K562 (cell line): ENCODE data around the gene MAP1S.

Experiments used
- CBX8 ChIP-seq: fragments of 200-600 bp; sonication (generic); IDR thresholded peaks from 2 replicates; pipeline ENCODE4 v1.6.1; 2012; ENCODE audit warnings: borderline replicate concordance, mixed run types, low read depth, mild to moderate bottlenecking, moderate library complexity, mixed read lengths, low read length, control low read depth, inconsistent platforms; ENCODE audit not compliant: poor library complexity, severe bottlenecking; ENCODE audit errors: extremely low read depth
- CREB1 ChIP-seq, 2 experiments: sonication (generic) in 1 of 2; formaldehyde crosslinking in 1 of 2; IDR thresholded peaks; 2 replicates each; pipeline versions ENCODE4 v1.6.1 to v1.8.0; 2012 to 2022; ENCODE audit warnings: inconsistent platforms in 1 of 2, mild to moderate bottlenecking in 1 of 2, missing genetic modification reagents in 1 of 2, moderate library complexity in 1 of 2
- HCFC1 ChIP-seq: IDR thresholded peaks from 2 replicates; pipeline ENCODE4 v1.6.1; 2012; ENCODE audit warnings: low read depth, low read length, improper control_type of control experiment
- POLR2A ChIP-seq: fragments of 450-650 bp; conservative IDR thresholded peaks from 2 replicates; pipeline ENCODE4 v1.6.1; 2016
- RBM34 ChIP-seq: fragments of 200-400 bp; formaldehyde crosslinking; IDR thresholded peaks from 2 replicates; pipeline ENCODE4 v1.6.1; 2018; ENCODE audit warnings: low read length, borderline replicate concordance; ENCODE audit not compliant: insufficient read depth
- SAP30 ChIP-seq: fragments of 200-600 bp; sonication (generic); IDR thresholded peaks from 2 replicates; pipeline ENCODE4 v1.6.1; 2012; ENCODE audit warnings: borderline replicate concordance, low read depth, mild to moderate bottlenecking, moderate library complexity, low read length, control low read depth, inconsistent platforms; ENCODE audit not compliant: insufficient read depth, poor library complexity, severe bottlenecking
- SIN3A ChIP-seq, 2 experiments: fragments of 150-350 bp in 1 of 2; IDR thresholded peaks; 2 replicates each; pipeline ENCODE4 v1.6.1; 2011 to 2016; ENCODE audit warnings: borderline replicate concordance in 2 of 2, low read depth in 2 of 2, low read length in 2 of 2, mild to moderate bottlenecking in 2 of 2, moderate library complexity in 2 of 2; ENCODE audit not compliant: control insufficient read depth in 1 of 2
- ZBTB2 ChIP-seq: fragments of 450-650 bp; IDR thresholded peaks from 2 replicates; pipeline ENCODE4 v1.6.1; 2016; ENCODE audit warnings: antibody characterized with exemption
- TF ChIP-seq, protein P1 (sequence below): fragments of 450-650 bp; IDR thresholded peaks from 2 replicates; pipeline ENCODE4 v1.6.1; 2017; ENCODE audit warnings: antibody characterized with exemption
- TF ChIP-seq, protein P2 (sequence below): fragments of 250-450 bp; sonication (Bioruptor Pico); IDR thresholded peaks from 2 replicates; pipeline ENCODE4 v1.4.0; 2020
- TF ChIP-seq, protein P3 (sequence below), 3 experiments: fragments of 200-800 bp in 1 of 3; fragments of 250-450 bp in 1 of 3; fragments of 450-650 bp in 1 of 3; sonication (Bioruptor Pico) in 1 of 3; sonication (Bioruptor generic) in 1 of 3; formaldehyde crosslinking in 1 of 3; IDR thresholded peaks; 2 replicates each; pipeline versions ENCODE4 v1.6.1 to v1.8.0; 2016 to 2022; ENCODE audit warnings: mild to moderate bottlenecking in 2 of 3, missing genetic modification characterization in 2 of 3, missing compliant biosample characterization in 1 of 3, moderate library complexity in 1 of 3

- TF ChIP-seq ZBTB2 (no peak), CREB1 (IDR thresholded peaks at IDR 0.05) (no peak), CREB1 (CRISPR knock-in tag; IDR thresholded peaks at IDR 0.05) (no peak), RBM34 (no peak), SIN3A (IDR thresholded peaks at IDR 0.05; ENCODE audit: borderline replicate concordance in 2 of 2, control insufficient read depth in 1 of 2, low read depth in 2 of 2, low read length in 2 of 2) (no peak), SAP30 (no peak), CBX8 (no peak), POLR2A (no peak), HCFC1 (no peak)
- TF ChIP-seq, protein P1, sequence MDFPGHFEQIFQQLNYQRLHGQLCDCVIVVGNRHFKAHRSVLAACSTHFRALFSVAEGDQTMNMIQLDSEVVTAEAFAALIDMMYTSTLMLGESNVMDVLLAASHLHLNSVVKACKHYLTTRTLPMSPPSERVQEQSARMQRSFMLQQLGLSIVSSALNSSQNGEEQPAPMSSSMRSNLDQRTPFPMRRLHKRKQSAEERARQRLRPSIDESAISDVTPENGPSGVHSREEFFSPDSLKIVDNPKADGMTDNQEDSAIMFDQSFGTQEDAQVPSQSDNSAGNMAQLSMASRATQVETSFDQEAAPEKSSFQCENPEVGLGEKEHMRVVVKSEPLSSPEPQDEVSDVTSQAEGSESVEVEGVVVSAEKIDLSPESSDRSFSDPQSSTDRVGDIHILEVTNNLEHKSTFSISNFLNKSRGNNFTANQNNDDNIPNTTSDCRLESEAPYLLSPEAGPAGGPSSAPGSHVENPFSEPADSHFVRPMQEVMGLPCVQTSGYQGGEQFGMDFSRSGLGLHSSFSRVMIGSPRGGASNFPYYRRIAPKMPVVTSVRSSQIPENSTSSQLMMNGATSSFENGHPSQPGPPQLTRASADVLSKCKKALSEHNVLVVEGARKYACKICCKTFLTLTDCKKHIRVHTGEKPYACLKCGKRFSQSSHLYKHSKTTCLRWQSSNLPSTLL: no peak
- TF ChIP-seq, protein P2, sequence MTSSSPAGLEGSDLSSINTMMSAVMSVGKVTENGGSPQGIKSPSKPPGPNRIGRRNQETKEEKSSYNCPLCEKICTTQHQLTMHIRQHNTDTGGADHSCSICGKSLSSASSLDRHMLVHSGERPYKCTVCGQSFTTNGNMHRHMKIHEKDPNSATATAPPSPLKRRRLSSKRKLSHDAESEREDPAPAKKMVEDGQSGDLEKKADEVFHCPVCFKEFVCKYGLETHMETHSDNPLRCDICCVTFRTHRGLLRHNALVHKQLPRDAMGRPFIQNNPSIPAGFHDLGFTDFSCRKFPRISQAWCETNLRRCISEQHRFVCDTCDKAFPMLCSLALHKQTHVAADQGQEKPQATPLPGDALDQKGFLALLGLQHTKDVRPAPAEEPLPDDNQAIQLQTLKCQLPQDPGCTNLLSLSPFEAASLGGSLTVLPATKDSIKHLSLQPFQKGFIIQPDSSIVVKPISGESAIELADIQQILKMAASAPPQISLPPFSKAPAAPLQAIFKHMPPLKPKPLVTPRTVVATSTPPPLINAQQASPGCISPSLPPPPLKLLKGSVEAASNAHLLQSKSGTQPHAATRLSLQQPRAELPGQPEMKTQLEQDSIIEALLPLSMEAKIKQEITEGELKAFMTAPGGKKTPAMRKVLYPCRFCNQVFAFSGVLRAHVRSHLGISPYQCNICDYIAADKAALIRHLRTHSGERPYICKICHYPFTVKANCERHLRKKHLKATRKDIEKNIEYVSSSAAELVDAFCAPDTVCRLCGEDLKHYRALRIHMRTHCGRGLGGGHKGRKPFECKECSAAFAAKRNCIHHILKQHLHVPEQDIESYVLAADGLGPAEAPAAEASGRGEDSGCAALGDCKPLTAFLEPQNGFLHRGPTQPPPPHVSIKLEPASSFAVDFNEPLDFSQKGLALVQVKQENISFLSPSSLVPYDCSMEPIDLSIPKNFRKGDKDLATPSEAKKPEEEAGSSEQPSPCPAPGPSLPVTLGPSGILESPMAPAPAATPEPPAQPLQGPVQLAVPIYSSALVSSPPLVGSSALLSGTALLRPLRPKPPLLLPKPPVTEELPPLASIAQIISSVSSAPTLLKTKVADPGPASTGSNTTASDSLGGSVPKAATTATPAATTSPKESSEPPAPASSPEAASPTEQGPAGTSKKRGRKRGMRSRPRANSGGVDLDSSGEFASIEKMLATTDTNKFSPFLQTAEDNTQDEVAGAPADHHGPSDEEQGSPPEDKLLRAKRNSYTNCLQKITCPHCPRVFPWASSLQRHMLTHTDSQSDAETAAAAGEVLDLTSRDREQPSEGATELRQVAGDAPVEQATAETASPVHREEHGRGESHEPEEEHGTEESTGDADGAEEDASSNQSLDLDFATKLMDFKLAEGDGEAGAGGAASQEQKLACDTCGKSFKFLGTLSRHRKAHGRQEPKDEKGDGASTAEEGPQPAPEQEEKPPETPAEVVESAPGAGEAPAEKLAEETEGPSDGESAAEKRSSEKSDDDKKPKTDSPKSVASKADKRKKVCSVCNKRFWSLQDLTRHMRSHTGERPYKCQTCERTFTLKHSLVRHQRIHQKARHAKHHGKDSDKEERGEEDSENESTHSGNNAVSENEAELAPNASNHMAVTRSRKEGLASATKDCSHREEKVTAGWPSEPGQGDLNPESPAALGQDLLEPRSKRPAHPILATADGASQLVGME (CRISPR knock-in tag): no peak
- TF ChIP-seq, protein P3, sequence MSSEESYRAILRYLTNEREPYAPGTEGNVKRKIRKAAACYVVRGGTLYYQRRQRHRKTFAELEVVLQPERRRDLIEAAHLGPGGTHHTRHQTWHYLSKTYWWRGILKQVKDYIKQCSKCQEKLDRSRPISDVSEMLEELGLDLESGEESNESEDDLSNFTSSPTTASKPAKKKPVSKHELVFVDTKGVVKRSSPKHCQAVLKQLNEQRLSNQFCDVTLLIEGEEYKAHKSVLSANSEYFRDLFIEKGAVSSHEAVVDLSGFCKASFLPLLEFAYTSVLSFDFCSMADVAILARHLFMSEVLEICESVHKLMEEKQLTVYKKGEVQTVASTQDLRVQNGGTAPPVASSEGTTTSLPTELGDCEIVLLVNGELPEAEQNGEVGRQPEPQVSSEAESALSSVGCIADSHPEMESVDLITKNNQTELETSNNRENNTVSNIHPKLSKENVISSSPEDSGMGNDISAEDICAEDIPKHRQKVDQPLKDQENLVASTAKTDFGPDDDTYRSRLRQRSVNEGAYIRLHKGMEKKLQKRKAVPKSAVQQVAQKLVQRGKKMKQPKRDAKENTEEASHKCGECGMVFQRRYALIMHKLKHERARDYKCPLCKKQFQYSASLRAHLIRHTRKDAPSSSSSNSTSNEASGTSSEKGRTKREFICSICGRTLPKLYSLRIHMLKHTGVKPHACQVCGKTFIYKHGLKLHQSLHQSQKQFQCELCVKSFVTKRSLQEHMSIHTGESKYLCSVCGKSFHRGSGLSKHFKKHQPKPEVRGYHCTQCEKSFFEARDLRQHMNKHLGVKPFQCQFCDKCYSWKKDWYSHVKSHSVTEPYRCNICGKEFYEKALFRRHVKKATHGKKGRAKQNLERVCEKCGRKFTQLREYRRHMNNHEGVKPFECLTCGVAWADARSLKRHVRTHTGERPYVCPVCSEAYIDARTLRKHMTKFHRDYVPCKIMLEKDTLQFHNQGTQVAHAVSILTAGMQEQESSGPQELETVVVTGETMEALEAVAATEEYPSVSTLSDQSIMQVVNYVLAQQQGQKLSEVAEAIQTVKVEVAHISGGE (CRISPR knock-in tag; IDR thresholded peaks at IDR 0.05): no peak
These were observed 29.8 kb downstream of the MAP1S start for GRCh38 chr19:17748884-17749638.
